ENCODE results near the gene BCAP31.
A peak's percentile ranks its signal among the peaks of the same experiment; 100 is the strongest.
"Not testable (repeated sequence)": the region's sequence is repeated elsewhere in the genome, so short reads cannot be mapped to it uniquely, and the experiment has no call there.

Gene BCAP31

DNA sequence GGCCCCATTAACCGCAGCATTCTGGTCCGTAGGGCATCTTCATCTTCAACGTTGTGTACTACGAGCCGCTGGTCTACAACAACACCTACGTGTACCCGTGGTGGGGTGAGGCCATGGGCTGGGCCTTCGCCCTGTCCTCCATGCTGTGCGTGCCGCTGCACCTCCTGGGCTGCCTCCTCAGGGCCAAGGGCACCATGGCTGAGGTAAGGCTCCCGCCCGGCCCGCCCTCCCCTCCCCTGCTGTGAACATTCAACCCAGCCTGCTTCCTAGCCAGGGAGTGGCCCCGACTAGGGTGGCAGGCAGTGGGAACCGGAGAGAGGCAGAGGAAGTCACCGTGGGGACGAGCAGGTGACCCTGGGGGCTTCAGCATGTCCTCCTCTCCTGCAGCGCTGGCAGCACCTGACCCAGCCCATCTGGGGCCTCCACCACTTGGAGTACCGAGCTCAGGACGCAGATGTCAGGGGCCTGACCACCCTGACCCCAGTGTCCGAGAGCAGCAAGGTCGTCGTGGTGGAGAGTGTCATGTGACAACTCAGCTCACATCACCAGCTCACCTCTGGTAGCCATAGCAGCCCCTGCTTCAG lies 29.4 kb downstream of the BCAP31 start:
- DNase-seq = no peak

GRCh38 chrX:153694256-153694655 lies 29.9 kb downstream of the BCAP31 start:
- not testable (repeated sequence) for DNase-seq

GRCh38 chrX:153693216-153694086 lies 30.7 kb downstream of the BCAP31 start:
- no peak for DNase-seq

- no peak for DNase-seq
These were observed 31.5 kb downstream of the BCAP31 start for GRCh38 chrX:153692611-153693156.

DNA sequence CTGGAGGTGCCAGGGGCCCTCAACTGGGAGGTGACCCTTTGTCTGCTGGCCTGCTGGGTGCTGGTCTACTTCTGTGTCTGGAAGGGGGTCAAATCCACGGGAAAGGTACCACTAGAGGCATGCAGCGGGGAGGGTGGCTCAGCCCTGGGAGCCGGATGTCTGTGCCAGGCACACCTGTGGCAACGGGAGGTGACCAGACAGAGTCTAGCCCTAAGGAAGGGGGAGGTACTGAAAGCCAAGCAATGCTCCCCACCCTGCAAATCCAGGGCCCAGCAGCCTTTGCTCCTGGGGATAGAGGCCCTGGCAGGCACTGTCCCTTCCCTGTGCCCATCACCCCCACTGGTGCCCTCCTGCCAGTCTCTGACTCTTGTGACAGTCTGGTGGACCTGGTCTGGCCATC lies 32.2 kb downstream of the BCAP31 start:
- DNase-seq = no peak

GRCh38 chrX:153691032-153691827 lies 33.0 kb downstream of the BCAP31 start:
- DNase-seq = not testable (repeated sequence)

GRCh38 chrX:153690466-153690865 lies 33.7 kb downstream of the BCAP31 start:
- DNase-seq = no peak

DNA sequence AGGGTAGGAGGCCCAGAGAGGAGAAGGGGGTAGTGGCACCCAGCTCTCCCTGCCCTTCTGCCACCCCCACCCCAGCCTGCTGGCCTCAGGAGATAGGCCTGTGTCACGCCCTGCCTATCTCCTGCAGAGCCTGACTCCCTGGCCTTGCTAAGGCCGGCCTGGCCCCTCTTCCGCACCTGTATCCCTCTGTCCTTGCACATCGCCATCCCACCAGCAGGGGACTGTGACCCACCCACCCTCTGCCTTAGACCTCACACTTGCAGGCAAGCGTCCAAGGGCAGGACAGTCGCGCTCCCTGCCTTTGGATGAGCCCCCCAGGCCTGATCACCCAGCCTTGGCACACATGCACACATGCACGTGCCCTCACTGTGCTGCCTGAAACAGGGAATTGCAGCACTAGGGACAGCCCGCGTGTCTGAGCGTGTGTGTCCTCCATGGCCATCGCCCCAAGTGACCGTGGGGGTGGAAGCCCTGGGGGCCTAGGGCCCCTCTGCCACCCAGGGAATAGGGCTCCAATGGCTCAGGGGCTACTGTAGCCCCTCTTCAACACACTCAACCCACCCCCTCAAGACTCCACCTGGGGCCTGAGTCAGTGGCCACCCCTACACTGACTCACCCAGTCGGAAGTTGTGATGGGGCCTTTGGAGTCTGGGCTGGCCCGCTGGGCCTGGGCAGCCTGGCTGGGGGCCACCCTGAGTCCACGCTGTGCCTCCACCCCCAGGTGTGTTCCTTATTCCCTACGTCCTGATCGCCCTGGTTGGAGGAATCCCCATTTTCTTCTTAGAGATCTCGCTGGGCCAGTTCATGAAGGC lies 34.3 kb downstream of the BCAP31 start:
- no peak for DNase-seq

DNA sequence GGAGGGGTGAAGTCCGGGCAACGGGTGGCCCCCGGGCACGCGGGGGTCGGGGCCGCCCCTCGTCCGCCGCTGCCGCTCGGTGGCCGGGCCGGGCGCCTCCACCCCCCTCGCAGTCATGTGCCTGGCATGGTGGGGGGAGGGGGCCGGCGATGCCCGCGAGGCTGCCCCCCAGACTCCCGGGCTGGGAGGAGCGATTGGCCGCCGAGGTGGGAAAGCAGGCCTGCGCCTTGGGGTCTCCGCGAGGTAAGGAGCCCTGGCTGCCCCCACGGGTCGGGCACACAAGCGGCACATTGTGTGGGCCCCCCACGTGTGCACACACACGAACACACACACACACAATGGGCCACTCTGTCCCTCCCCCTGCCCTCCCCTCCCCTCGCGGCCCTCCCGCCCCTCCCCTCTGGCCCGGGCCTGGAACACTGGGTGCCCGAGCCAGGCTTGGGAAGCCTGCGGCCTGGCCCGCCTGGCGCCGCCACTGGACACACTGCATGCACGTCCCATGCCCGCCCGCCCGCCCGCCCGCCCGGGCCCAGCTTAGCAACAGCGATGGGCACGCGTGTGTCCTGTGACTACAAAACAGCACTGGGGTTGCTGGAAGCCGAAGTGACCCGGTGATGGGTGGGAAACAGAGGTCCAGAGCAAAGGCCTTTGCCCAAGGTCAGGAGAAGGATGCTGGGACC lies 35.1 kb downstream of the BCAP31 start:
- DNase-seq = no peak

DNA sequence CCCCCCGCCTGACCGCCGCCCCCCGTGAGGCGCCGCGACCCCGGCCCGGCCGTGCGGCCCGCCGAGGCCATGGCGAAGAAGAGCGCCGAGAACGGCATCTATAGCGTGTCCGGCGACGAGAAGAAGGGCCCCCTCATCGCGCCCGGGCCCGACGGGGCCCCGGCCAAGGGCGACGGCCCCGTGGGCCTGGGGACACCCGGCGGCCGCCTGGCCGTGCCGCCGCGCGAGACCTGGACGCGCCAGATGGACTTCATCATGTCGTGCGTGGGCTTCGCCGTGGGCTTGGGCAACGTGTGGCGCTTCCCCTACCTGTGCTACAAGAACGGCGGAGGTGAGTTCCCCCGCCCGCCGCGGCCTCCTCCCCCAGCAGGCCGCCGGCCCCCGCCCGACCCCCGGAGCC lies 35.7 kb downstream of the BCAP31 start:
- no peak for DNase-seq

GRCh38 chrX:153688071-153688470 lies 36.1 kb downstream of the BCAP31 start:
- no peak for DNase-seq

DNA sequence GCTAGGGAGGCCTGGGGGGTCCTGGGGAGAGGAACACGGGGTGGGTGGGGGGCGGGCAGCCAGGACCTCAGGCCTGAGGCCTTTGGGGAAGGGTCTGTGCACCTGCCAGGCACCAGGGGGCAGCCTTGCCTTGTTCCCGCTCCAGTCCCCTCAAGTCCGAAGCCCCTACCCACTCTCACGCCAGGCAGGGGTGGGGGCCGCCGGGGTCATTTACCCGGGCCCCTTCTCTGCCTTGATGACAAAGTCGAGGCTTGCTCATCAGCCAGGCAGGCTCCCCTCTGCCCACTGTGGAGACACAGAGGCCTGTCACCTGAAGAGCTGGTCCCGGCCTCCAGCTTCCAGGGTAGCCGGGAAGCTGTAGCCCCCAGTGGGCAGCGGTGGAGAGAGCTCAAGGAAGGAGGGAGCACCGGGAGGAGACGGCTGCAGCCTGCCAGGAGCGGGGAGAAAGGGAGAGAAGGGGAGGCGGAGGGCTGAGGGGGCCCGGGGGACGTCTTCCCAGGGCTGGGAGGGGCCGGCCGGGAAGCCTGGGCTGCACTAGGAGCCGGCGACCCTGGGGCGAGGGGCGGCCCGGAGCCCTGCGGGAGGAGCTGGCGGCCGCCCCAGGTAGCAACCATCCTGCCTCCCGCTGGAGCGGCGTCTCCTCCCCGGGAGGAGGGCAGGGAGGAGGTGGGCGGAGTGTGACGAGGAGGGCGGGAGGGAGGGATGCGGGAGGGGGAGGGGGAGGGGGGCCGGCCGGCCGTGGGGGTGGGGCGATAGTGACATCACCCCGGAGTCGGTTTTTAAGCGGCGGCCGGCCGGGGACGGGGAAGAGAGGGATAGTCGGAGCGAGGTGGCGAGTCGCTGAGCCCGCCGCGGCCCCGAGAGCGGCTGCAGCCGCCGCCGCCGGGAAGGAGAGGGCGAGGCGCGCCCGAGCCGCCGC lies 36.8 kb downstream of the BCAP31 start, which contains the start of gene SLC6A8:
TSS of gene SLC6A8 (plus strand) at position 806 of the 919 bp plus-strand sequence. CDS start 649 bp downstream, outside the sequence.
- DNase-seq = peak; percentile 75

DNA sequence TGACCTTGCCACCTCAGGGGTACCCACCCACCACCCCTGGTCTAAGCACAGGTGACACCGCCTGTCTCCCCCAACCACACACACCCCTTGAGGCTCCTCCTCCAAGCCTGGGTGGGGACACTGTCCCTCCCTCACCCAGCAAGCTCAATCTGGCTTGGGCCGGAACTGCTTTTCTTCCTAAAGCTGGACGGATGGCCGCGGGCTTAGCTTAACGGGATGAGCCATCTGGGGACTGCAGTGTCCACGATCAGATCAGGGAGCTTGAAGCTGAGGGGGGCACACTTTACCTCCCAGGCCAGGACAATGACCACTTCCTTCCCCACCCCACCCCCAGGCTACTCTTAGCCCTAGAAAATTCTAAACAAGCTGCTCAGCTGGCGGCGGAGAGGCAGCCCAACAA lies 37.5 kb downstream of the BCAP31 start:
- DNase-seq = no peak

DNA sequence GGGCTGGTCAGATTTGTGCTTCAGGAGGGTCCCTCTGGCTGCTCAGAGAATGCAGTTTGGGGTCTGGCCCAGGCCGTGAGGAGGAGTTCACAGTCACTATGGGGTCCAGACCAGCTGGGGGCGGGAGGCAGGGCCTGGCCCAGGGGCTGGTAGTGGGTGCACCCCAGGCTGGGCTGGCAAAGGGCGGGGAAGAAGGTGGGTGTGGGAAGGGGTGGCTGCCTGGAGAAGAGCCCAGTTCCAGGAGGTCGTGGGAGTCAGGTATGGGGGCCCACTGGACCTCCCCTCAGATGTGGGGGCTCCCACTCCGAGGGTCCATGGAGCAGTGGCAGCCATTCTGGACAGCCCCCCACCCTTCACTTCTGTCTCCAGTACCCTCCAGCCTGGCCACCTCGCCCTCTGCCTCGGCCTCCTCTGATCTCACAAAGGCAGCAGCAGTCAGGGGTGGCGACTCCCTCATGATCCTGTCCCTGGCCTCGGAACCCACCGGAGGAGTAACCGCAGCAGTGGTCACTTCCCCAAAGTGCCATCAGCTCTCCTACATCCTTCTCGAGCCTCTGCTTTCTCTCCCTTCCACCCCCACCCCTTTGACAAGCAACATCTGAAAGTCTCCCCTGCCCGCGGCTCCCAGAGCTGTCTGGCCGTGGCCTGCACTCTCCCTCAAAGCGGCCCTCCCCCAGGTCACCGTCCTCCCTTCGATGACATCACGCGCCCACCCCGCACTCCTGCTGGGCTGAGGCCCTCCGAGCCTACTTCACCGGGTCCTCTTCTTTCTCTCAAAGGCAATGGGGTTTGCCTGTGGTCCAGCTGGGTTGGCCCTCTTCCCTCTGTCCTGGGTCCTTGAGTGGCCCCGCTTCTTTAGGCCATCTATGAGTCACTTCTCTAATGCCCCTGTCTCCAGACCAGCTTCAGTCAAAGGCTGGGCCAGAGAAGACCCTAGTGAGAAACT lies 38.2 kb downstream of the BCAP31 start:
- peak; percentile 48 for DNase-seq

DNA sequence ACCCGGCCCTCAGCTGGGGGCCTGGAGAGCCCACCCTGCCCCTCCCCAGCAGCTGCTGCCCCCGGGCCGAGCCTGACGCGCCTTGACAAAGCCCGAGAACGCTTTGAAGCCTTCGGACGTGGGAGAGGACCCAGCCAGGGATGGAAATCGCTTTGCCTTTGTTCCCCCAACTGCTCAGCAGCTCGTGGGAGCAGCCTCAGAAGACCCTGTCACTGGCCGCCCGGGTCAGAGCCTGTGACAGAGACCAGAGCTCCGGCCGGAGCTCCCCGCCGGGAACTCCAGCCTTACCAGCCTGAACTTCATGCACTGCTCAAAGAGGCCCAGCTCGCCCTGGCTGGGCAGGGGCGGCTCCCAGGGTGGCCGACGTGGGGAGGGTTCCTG lies 39.0 kb downstream of the BCAP31 start:
- DNase-seq = no peak

GRCh38 chrX:153684467-153685155 lies 39.6 kb downstream of the BCAP31 start:
- DNase-seq = no peak

DNA sequence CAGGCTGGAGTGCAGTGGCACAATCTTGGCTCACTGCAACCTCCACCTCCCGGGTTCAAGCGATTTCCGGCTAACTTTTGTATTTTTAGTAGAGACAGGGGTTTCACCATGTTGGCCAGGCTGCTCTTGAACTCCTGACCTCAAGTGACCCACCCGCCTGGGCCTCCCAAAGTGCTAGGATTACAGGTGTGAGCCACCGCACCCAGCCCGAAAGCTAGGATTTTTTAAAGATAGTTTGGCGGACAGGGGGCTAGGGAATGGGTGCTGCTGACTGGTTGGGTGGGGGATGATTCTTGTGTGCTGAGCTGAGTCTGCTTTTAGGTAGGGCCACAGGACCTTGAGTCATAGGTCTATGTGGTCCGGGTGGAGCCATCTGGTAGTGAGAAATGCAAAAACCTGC lies 40.7 kb downstream of the BCAP31 start:
- DNase-seq = not testable (repeated sequence)

DNA sequence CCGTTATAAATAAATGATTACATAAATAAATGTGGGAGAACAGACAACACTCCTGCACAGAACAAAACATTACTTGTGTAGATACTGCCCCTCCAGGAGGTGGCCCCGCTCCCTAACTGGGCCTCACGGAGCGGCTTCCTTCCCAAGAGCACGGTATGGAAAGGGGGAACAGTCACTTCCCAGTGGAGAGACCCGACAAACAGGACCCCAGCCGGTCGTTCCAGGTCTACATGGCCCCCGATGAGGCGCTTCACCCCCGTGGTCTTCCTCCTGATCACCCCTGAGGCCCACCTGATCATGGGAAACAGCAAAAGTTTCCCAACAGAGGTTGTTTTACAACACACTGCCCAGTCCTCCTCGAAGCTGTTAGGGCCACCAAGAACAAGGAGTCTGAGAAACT lies 43.0 kb downstream of the BCAP31 start:
- no peak for DNase-seq

Measured in right kidney (tissue), 1 donor.